ENCODE measurements around the gene RACGAP1.

RACGAP1 gene

GRCh38 chr12:50018968-50019367 is 6.3 kb downstream of the RACGAP1 start:
- no peak for TF ChIP-seq TAF1 (IDR thresholded peaks at IDR 0.05; ENCODE audit: borderline replicate concordance, insufficient read depth, low read length)
- TF ChIP-seq REST (IDR thresholded peaks at IDR 0.05; ENCODE audit: insufficient read depth in 1 of 2, low read depth in 2 of 2, low read length in 2 of 2), result no peak
- no peak for TF ChIP-seq POLR2AphosphoS5 (IDR thresholded peaks at IDR 0.05; ENCODE audit: low read depth, low read length)
- no peak for TF ChIP-seq SIN3A (IDR thresholded peaks at IDR 0.05; ENCODE audit: borderline replicate concordance, insufficient read depth, low read length)
- TF ChIP-seq FOXP2 (optimal IDR thresholded peaks at IDR 0.05; ENCODE audit: borderline replicate concordance, extremely low read depth, extremely low read length, insufficient read depth), result no peak

GRCh38 chr12:50018154-50018553 is 7.1 kb downstream of the RACGAP1 start:
- no peak for TF ChIP-seq TAF1 (IDR thresholded peaks at IDR 0.05; ENCODE audit: borderline replicate concordance, insufficient read depth, low read length)
- no peak for TF ChIP-seq POLR2AphosphoS5 (IDR thresholded peaks at IDR 0.05; ENCODE audit: low read depth, low read length)
- TF ChIP-seq SIN3A (IDR thresholded peaks at IDR 0.05; ENCODE audit: borderline replicate concordance, insufficient read depth, low read length), result no peak
- TF ChIP-seq FOXP2 (optimal IDR thresholded peaks at IDR 0.05; ENCODE audit: borderline replicate concordance, extremely low read depth, extremely low read length, insufficient read depth), result no peak
- TF ChIP-seq REST (IDR thresholded peaks at IDR 0.05; ENCODE audit: insufficient read depth in 1 of 2, low read depth in 2 of 2, low read length in 2 of 2), result no peak

GRCh38 chr12:50017641-50018040 is 7.7 kb downstream of the RACGAP1 start:
- no peak for TF ChIP-seq POLR2AphosphoS5 (IDR thresholded peaks at IDR 0.05; ENCODE audit: low read depth, low read length)
- TF ChIP-seq SIN3A (IDR thresholded peaks at IDR 0.05; ENCODE audit: borderline replicate concordance, insufficient read depth, low read length), result no peak
- TF ChIP-seq TAF1 (IDR thresholded peaks at IDR 0.05; ENCODE audit: borderline replicate concordance, insufficient read depth, low read length), result no peak
- no peak for TF ChIP-seq REST (IDR thresholded peaks at IDR 0.05; ENCODE audit: insufficient read depth in 1 of 2, low read depth in 2 of 2, low read length in 2 of 2)
- no peak for TF ChIP-seq FOXP2 (optimal IDR thresholded peaks at IDR 0.05; ENCODE audit: borderline replicate concordance, extremely low read depth, extremely low read length, insufficient read depth)

GRCh38 chr12:50016501-50017475 is 8.5 kb downstream of the RACGAP1 start:
- no peak for TF ChIP-seq POLR2AphosphoS5 (IDR thresholded peaks at IDR 0.05; ENCODE audit: low read depth, low read length)
- no peak for TF ChIP-seq TAF1 (IDR thresholded peaks at IDR 0.05; ENCODE audit: borderline replicate concordance, insufficient read depth, low read length)
- TF ChIP-seq REST (IDR thresholded peaks at IDR 0.05; ENCODE audit: insufficient read depth in 1 of 2, low read depth in 2 of 2, low read length in 2 of 2), result no peak
- TF ChIP-seq FOXP2 (optimal IDR thresholded peaks at IDR 0.05; ENCODE audit: borderline replicate concordance, extremely low read depth, extremely low read length, insufficient read depth), result no peak
- no peak for TF ChIP-seq SIN3A (IDR thresholded peaks at IDR 0.05; ENCODE audit: borderline replicate concordance, insufficient read depth, low read length)

Measured in PFSK-1 (cell line).